GM21528 (cell line): ENCODE data around the gene ZMYM4.
"Not testable (repeated sequence)": the region's sequence is repeated elsewhere in the genome, so short reads cannot be mapped to it uniquely, and the experiment has no call there.

Source experiments
- ATAC-seq: cut with Tn5 transposase; IDR thresholded peaks from one replicate; pipeline ENCODE4 v1.9.1; 2021; ENCODE audit warnings: mild to moderate bottlenecking, moderate library complexity; ENCODE audit not compliant: unreplicated experiment, low FRiP score

Gene ZMYM4

DNA sequence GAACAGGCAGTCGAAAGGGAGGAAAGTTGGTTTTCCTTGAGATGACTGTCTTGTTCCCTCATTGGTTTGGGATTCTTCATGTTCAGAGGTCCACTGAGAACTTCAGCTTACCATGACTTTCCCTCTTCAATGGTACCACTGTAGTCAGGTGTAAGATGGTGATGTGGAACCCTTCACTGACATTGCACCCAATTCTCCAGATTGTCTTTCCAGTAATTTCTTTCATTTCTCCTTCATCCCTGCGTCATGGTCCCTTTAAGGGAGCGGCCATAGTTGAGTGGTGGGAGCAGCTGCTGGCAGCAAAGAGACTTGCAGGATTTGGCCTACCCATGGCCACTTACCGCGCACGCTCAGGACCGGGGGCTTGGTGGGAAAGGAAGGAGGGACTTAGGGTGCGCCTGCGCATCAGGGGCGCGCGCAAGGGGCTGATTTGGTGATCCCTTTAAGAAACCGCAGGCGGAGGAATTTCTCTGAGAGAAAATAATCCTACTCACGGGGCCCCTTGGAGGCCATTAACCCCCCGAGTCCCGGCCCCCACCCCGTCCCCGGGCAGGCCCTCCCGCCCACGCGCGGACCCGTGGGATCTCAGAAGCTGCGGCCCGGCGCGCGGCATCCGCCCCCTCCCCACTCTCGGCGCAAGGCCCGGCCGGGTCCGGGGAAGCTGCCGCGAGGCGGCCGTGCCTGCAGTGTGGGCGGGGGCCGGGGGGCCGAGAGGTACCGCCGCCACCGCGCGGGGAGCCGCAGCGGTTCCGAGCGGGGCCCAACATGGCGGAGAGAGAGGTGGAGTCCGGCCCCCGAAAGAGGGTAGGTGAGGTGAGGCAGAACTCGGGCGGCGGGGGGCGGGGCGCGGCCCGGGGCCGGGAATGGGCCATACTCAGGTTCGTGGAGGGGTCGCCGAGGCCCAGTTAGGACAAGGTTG lies at the start of gene ZMYM4:
TSS of gene ZMYM4 (plus strand) at position 428 of the 919 bp plus-strand sequence. CDS start at position 766, 338 bp downstream.
- peak; percentile 91 for ATAC-seq

- ATAC-seq: no peak
These were observed 47.5 kb upstream of the ZMYM4 start for GRCh38 chr1:35220976-35221375.

GRCh38 chr1:35222322-35223083 lies 46.0 kb upstream of the ZMYM4 start:
- ATAC-seq: no peak

GRCh38 chr1:35223084-35223630 lies 45.4 kb upstream of the ZMYM4 start:
- ATAC-seq: no peak

DNA sequence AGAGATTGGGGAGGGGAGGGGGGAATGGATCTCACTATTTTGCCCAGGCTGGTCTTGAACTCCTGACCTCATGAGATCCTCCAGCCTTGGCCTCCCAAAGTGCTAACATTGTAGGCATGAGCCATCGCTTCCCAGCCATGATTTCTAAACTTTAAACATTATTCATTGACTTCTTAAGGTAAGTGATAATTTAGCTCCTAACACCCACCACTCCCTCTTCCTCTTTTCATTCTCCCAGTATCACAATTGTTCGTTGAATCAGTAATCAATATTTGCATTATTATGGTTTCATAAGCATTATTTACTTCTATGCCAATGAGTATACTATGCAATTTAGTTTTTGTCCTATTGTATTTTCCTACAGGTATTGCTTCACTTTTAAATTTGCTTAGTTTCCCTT lies 42.0 kb upstream of the ZMYM4 start:
- no peak for ATAC-seq

DNA sequence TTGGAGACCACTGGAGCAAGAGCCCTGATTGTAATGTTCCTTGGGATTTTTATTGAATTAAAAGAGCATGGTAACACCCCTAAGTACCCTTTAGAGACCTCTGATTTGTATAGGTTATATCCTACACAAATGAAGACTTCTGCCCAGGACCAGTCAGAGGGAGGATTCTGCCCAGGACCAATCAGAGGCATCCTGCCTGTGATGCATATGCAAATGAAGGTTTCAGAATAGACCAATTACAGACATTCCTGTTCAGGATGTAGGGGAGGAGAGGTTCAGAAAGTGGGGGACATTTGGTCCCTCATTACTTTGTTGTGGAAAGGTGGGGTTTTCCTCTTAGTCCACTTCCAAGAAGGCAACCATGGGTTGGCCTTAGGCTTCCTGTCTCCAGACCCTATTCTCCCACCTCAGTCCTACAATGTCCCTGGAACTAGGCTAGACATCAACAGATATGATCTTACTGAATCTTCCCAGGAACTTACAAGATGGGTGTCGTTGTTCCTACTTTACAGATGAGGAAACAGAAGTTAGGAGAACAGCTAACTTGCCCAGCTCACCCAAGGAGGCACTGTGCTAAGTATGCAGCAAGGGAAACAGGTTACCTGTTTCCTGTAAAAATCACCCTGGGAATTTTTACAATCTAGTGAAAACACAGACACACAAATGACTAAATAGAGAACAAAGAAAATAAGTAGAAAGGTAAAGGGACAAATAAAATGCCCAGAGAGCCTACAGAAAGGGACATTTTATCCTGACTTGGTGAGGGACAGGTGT lies 38.7 kb upstream of the ZMYM4 start:
- ATAC-seq: no peak

DNA sequence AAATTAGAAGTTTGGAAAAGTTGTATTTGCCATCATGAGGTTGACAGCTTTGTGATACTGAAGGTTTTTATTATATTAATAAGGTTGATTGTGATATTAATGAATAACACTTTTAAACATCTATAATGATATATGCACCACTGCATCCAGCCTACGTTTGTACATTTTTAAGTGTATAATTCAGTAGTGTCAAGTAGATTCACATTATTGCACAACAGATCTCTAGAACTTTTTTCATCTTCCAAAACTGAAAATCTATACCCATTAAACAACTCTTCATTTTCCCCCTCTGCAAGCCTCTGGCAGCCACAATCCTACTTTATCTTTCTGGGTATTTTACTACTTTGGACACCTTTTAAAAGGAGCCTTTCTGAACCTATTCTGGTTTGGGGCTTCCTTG lies 37.2 kb upstream of the ZMYM4 start:
- no peak for ATAC-seq

DNA sequence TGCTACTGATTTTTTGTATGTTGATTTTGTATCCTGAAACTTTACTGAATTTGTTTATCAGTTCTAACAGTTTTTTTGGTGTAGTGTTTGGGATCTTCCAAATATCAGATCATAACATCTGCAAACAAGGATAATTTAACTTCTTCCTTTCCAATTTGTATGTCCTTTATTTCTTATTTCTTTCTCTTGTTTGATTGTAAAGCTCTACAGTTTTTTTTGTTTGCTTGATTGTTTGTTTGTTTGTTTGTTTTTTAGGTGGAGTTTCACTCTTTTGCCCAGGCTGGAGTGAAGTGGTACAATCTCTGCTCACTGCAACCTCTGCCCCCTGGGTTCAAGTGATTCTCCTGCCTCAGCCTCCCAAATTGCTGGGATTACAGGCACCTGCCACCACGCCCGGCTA lies 31.7 kb upstream of the ZMYM4 start:
- not testable (repeated sequence) for ATAC-seq

DNA sequence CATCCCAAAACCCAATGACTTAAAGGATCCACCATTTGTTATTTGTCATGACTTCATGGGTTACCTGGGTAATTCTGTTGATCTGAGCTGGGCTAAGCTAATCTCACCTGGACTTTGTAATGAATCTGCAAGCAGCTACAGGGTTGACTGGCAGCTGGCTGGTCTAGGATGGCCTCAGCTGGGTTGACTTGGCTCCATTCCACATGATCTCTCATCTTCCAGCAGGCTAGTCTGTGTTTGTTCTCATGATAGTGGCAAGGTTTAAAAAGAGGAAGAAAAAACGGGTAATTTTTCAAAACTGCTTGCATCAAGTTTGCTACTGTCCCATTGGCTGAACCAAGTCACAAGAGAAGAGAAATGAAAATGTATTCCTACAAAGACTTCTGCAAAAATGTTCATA lies 24.8 kb upstream of the ZMYM4 start:
- no peak for ATAC-seq

DNA sequence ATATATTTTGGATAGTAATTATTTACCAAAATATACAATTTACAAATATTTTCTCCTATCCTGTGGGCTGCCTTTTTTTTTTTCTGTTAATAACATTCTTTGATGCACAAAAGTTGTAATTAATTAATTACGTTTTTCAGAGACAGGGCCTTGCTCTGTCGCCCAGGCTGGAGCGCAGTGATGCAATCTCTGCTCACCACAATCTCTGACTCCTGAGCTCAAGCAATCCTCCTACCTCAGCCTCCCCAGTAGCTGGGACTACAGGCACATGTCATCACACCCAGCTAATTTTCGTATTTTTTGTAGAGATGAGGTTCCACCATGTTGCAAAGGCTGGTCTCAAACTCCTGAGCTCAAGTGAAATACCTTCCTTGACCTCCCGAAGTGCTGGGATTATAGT lies 21.3 kb upstream of the ZMYM4 start:
- ATAC-seq: no peak

DNA sequence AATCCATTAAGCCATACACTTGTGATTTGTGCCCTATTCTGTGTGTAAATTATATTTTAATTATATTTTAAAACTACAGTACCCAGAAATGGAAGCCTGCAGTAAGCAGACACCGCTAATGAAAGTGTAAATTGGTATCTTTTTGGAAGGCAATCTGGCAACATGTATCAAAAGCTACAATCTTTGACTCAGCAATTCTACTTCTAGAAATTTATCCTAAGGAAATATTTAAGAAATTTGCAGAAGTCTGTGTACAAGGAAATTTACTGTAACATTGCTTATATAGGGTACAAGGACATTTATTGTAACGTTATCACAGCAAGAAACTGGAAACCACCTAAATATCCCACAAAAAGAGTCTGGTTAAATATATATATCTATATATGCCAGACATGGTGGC lies 14.6 kb upstream of the ZMYM4 start:
- ATAC-seq: no peak

- no peak for ATAC-seq
These were observed 13.2 kb upstream of the ZMYM4 start for GRCh38 chr1:35255276-35255675.

- ATAC-seq: no peak
These were observed 8.9 kb upstream of the ZMYM4 start for GRCh38 chr1:35259561-35259960.

GRCh38 chr1:35261412-35262120 lies 6.9 kb upstream of the ZMYM4 start:
- no peak for ATAC-seq

GRCh38 chr1:35264035-35264434 lies 4.5 kb upstream of the ZMYM4 start:
- no peak for ATAC-seq

DNA sequence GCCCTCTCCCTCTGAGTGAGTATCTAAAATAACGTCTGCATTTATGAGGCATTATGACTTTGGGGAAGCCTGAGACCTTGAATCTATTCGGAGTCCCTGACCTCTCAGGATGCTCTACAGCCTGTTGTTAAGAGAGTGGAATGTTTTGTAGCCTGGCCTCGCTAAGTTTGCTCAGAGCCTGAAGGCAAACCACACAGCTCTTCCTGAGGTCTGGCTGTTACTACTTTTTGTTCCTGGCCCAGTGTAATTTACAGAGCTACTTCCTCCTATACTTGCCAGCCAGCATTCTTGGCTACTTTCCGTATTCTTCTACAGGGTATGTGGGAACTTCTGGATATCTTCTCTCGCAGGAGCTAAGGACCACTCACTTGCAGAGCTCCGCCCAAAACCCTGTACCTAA lies 3.6 kb upstream of the ZMYM4 start:
- ATAC-seq: no peak

DNA sequence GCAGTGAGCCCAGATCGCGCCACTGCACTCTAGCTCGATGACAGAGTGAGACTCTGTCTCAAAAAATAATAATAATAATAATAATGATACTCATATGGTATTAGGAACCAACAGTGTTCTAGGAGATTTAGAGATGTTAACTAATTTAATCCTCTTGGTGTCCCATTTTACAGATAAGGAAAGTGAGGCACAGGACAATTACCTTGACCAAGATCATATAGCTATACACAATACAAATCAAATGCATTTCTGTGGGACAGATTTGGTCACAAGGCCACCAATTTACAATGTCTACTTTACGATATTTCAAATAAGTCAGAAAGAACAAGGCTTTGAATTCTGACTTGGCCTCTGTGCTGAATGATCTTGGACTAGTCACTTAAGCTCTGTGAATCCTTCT lies 2.2 kb upstream of the ZMYM4 start:
- no peak for ATAC-seq

DNA sequence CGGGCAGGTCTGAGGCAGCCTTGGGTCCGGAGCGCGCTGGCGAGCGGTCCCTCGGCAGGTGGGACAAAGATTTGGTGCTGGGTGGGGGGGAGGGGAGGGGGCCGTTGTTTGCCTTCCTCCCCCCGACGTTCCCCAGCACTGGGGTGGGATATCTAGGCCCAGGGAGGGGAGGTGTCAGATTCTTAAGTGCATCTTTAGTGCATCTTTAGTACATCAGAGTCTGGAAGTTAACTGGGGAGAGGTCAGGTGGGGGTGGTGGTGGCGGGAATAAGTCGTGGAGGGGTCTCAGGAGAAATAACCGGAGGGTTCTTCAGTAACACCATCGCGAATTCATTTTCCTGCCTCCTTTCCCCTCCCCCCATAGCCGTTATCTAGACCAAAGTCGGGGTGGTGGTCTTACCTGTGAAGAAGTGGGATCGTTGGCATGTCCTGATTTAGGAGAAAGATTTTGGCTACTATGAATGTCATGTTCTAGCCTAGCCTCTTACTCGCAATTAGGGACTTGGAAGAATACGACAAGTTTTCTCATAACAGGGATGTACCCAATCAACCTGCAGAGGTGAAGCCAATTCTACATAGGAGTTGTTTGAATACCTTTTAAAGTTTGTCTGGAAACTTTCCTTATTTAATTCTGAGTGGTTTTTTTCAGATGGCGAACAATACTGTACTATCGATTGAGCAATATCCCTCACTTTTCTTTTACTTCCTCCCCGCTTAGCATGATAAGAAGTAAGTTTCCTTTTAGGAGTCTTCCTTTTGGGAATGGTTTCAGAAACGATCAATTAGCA lies 886 bp downstream of the ZMYM4 start:
- no peak for ATAC-seq

- no peak for ATAC-seq
These were observed 1.4 kb downstream of the ZMYM4 start for GRCh38 chr1:35269989-35270289.
